GM13976 (cell line): ENCODE measurements around the gene PLCH1.

Experiments
- DNase-seq: peaks from one replicate; pipeline ENCODE4 v3.0.0; 2012; ENCODE audit warnings: low spot score
- CTCF ChIP-seq: IDR thresholded peaks from 2 replicates; pipeline ENCODE4 v1.5.1; 2012; ENCODE audit warnings: borderline replicate concordance, mild to moderate bottlenecking; ENCODE audit not compliant: insufficient read depth; ENCODE audit errors: extremely low read depth, missing control alignments, control extremely low read depth
- in situ Hi-C: fragments of 300-500 bp; cut with MboI; formaldehyde crosslinking; loops from one replicate; pipeline ENCODE4 v1.12.0; 2022; ENCODE audit warnings: low sequenced_read_pairs, mixed read lengths, inconsistent platforms; ENCODE audit not compliant: unreplicated experiment

The PLCH1 gene

GRCh38 chr3:155367506-155367905 lies 377.4 kb downstream of the PLCH1 start:
- DNase-seq = no peak
- in situ Hi-C loops = no loop called here
- no peak for TF ChIP-seq CTCF

GRCh38 chr3:155365178-155365783 lies 379.6 kb downstream of the PLCH1 start:
- DNase-seq = no peak
- in situ Hi-C loops = no loop called here
- no peak for TF ChIP-seq CTCF

- DNase-seq = no peak
- in situ Hi-C loops = no loop called here
- no peak for TF ChIP-seq CTCF
These were observed 380.4 kb downstream of the PLCH1 start for GRCh38 chr3:155364492-155364891.

- no peak for DNase-seq
- no peak for TF ChIP-seq CTCF
- in situ Hi-C loops = no loop called here
These were observed 381.2 kb downstream of the PLCH1 start for GRCh38 chr3:155363690-155364070.

GRCh38 chr3:155362808-155363689 lies 381.8 kb downstream of the PLCH1 start:
- no peak for DNase-seq
- no peak for TF ChIP-seq CTCF
- in situ Hi-C loops = no loop called here

- no peak for DNase-seq
- in situ Hi-C loops = no loop called here
- TF ChIP-seq CTCF = no peak
These were observed 384.6 kb downstream of the PLCH1 start for GRCh38 chr3:155360281-155360680.
